Activated naive CD4-positive, alpha-beta T cell treated with anti-CD3 and anti-CD28 coated beads, Interleukin-2, amount 50 U/mL, for 24 hours (primary cell): Measurements from ENCODE around the gene PBLD.
"Not testable (repeated sequence)": the region's sequence is repeated elsewhere in the genome, so short reads cannot be mapped to it uniquely, and the experiment has no call there.

ENCODE experiments used
- H3K27ac Mint-ChIP-seq: one replicate; pipeline ENCODE4 v1.8.0; 2021; ENCODE audit warnings: mild to moderate bottlenecking, mixed read lengths
- H3K27me3 Mint-ChIP-seq: one replicate; pipeline ENCODE4 v1.8.0; 2021; ENCODE audit warnings: mixed read lengths
- H3K36me3 Mint-ChIP-seq: one replicate; pipeline ENCODE4 v1.8.0; 2021; ENCODE audit warnings: mixed read lengths
- H3K4me1 Mint-ChIP-seq: one replicate; pipeline ENCODE4 v1.8.0; 2021; ENCODE audit warnings: mixed read lengths
- H3K4me3 Mint-ChIP-seq: one replicate; pipeline ENCODE4 v1.8.0; 2021; ENCODE audit warnings: mild to moderate bottlenecking, mixed read lengths
- H3K9me3 Mint-ChIP-seq: one replicate; pipeline ENCODE4 v1.8.0; 2021; ENCODE audit warnings: mixed read lengths

The PBLD gene

GRCh38 chr10:68303849-68304412 is 28.8 kb downstream of the PBLD start:
- H3K27ac Mint-ChIP-seq = no peak overlapping the region
- no peaks in the 10 kb centered on the region for H3K27me3 Mint-ChIP-seq
- no peak overlapping the region for H3K4me3 Mint-ChIP-seq

DNA sequence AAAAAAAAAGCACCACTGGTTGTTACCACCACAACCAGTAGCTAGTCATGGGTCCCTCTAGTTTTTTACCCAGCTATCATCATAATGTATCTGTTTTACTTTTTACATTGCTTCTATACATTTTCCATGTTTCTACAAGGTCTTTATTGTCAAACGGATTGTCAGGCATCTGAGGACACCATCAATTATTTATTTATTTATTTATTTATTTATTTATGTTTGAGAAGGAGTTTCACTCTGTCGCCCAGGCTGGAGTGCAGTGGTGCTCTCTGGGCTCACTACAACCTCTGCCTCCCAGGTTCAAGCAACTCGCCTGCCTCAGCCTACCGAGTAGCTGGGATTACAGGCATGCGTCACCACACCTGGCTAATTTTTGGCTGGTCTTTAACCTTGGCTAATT is 29.9 kb downstream of the PBLD start:
- Mint-ChIP-seq H3K9me3 (no peaks in the 10 kb centered on the region), H3K27ac (no peak overlapping the region), H3K36me3 (no peaks in the 10 kb centered on the region), H3K4me1 (peaks cover 5% of the 10 kb centered on the region), H3K27me3 (no peaks in the 10 kb centered on the region), H3K4me3 (no peak overlapping the region)

More at GRCh38 chr10:68303849-68304412, 28.8 kb downstream of the PBLD start:
- Mint-ChIP-seq H3K9me3 (no peaks in the 10 kb centered on the region), H3K36me3 (no peaks in the 10 kb centered on the region), H3K4me1 (peaks cover 5% of the 10 kb centered on the region)

GRCh38 chr10:68302503-68302823 is 30.3 kb downstream of the PBLD start:
- Mint-ChIP-seq H3K27ac (no peak overlapping the region), H3K9me3 (no peaks in the 10 kb centered on the region), H3K4me3 (no peak overlapping the region), H3K36me3 (no peaks in the 10 kb centered on the region), H3K27me3 (no peaks in the 10 kb centered on the region), H3K4me1 (peaks cover 5% of the 10 kb centered on the region)

GRCh38 chr10:68301790-68302502 is 30.8 kb downstream of the PBLD start:
- no peaks in the 10 kb centered on the region for H3K9me3 Mint-ChIP-seq
- H3K36me3 Mint-ChIP-seq = no peaks in the 10 kb centered on the region
- H3K4me3 Mint-ChIP-seq = no peak overlapping the region
- no peaks in the 10 kb centered on the region for H3K27me3 Mint-ChIP-seq
- peaks cover 5% of the 10 kb centered on the region for H3K4me1 Mint-ChIP-seq
- no peak overlapping the region for H3K27ac Mint-ChIP-seq

DNA sequence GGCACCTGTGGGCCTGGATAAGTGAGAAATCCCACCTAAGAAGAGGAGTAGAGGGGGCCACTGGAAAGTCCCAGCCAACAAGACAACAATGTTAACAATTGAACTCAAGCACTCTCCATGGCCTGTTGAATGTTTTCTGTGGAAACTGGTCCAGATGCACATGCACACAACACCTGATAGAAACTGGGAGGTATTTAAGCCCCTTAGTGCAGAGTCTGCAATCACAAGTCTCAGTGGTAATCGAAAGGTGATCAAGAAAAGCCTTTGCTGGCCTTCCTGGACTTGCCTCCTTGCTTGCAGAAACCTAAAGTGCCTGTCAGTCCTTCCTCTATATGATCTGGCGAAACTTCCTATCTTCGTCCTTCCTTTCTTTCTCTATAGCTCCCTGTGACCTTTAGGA is 31.4 kb downstream of the PBLD start:
- H3K4me1 Mint-ChIP-seq = peaks cover 5% of the 10 kb centered on the region
- H3K4me3 Mint-ChIP-seq = no peak overlapping the region
- no peaks in the 10 kb centered on the region for H3K36me3 Mint-ChIP-seq
- H3K27ac Mint-ChIP-seq = no peak overlapping the region
- no peaks in the 10 kb centered on the region for H3K27me3 Mint-ChIP-seq
- no peaks in the 10 kb centered on the region for H3K9me3 Mint-ChIP-seq

DNA sequence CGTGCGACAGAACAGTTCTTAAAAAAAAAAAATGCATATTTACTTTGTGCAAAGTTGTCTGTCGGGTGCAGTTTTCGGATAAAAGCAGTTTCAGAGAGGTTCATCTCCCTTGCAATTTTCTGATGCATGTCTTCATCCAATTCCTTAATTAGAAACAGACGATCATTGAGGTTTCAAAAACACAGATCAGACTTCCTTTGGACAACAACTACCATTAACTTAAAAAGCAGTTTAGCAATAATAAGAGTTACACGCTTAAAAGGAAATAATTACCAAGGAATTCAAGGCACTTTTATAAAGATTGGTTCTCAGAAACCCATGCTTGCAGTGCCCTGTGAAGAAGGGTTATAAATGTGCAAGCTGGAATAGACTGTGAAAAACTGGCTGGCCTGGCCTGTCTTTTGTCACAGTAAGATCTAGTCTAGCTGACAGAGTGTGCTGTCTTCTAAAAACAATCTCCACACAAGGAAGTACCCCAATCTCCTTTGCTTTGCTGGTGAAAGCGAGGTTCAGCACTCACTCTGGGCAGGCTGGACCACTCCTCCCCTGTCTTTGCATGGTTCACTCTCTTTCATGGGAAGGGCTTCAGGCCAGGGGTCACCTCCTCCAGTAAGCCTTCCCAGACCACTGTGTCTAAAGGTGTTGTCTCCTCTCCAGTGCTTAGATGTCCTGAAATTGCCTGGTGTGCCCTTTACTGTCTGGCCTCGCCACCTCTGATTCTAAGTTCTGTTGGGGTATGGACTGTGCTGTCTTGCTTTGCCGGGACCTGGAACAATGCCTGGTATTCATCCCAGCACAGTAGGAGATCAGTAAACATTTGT is 35.7 kb downstream of the PBLD start:
- no peaks in the 10 kb centered on the region for H3K27me3 Mint-ChIP-seq

GRCh38 chr10:68290736-68291135 is 42.0 kb downstream of the PBLD start:
- Mint-ChIP-seq H3K36me3 (peaks cover 2% of the 10 kb centered on the region), H3K4me1 (no peaks in the 10 kb centered on the region), H3K27ac (no peak overlapping the region), H3K9me3 (no peaks in the 10 kb centered on the region), H3K27me3 (no peaks in the 10 kb centered on the region), H3K4me3 (no peak overlapping the region)

More for the DNA sequence above, 35.7 kb downstream of the PBLD start:
- H3K36me3 Mint-ChIP-seq = peaks cover 2% of the 10 kb centered on the region
- H3K27ac Mint-ChIP-seq = no peak overlapping the region
- H3K4me1 Mint-ChIP-seq = peaks cover 3% of the 10 kb centered on the region
- H3K9me3 Mint-ChIP-seq = no peaks in the 10 kb centered on the region
- H3K4me3 Mint-ChIP-seq = no peak overlapping the region

DNA sequence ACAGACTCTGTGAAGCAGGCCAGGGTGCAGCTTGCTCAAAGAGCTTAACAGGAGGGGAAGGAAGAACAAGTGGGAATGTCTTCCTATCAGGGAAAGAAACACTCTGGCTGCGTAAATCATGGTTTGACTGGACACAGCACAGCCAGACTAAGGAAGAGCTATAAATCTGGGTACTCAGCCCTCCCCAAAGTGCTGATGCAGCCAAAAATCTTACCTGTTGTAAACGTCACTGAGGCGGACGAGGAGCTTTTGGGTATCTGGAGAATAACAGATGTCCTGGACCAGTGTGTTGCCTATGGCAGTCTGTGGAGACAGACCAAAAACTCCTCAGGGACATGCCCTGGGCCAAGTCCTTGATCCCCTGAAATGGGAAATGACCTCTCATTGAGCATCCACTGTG is 44.0 kb downstream of the PBLD start:
- H3K4me3 Mint-ChIP-seq = no peak overlapping the region
- no peaks in the 10 kb centered on the region for H3K27me3 Mint-ChIP-seq
- H3K36me3 Mint-ChIP-seq = peaks cover 2% of the 10 kb centered on the region
- no peaks in the 10 kb centered on the region for H3K4me1 Mint-ChIP-seq
- no peak overlapping the region for H3K27ac Mint-ChIP-seq
- no peaks in the 10 kb centered on the region for H3K9me3 Mint-ChIP-seq

DNA sequence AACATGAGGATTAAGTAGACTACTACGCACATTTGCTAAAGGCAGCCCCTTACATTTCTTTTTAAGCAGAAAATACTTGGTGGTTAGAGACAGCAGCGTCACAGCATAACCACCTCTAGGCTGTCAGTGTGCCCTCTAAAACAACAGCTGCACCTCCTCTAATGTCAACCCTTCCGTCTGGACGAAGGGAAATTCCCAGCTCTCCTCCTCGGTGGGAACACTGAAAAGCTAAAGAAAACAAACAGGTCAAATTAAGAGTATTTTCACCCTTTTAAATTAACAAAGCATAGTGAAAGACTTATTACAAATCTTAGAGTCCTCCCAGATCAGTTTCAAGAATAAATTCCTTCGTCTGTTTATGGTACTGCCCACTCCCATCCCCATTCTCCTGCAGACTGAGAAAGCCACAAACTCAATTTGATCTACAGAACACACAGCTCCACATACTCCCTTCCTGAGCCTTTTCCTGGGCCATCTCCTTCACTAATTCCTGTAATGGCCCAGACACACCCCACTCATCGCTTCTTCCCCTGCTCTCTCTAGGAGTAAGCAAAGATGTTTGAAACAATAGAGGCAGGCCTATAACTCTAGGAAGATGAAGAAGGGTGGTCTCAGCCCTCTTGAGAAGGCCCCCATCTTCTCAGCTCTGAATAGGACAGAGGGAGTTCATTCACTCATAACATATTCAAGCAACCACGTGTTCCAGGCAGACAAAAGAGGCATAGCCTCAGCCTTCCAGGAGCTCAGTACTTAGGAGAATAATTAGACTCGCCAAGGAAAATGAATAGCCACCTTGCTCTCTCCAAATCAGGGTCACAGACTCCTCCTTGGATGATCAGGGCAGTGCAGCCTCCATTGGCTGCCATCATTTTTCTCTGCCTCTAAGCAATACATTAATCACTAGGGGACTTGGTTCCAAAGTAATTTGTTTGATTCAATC is 48.4 kb downstream of the PBLD start:
- no peaks in the 10 kb centered on the region for H3K36me3 Mint-ChIP-seq
- no peak overlapping the region for H3K4me3 Mint-ChIP-seq
- H3K4me1 Mint-ChIP-seq = peaks cover 6% of the 10 kb centered on the region
- no peaks in the 10 kb centered on the region for H3K9me3 Mint-ChIP-seq
- H3K27me3 Mint-ChIP-seq = no peaks in the 10 kb centered on the region
- no peak overlapping the region for H3K27ac Mint-ChIP-seq

DNA sequence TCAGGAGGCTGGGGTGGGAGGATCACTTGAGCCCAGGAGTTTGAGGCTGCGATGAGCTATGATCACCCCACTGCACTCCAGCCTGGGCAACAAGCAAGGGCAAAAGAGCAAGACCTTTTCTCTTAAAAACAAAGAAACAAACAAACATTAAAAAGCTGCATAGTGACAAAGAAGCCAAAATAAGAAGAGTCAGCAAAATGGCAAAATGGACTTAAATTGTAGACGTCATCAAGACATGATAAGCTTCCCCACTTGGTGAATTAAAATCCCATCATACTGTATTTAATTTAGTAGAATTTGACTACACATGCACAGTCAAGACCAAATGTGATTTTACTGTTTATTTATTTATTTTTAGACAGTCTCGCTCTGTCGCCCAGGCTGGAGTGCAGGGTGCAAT is 52.0 kb downstream of the PBLD start:
- peaks cover 7% of the 10 kb centered on the region for H3K36me3 Mint-ChIP-seq
- H3K4me3 Mint-ChIP-seq = no peak overlapping the region
- no peaks in the 10 kb centered on the region for H3K27me3 Mint-ChIP-seq
- H3K4me1 Mint-ChIP-seq = peaks cover 6% of the 10 kb centered on the region
- H3K9me3 Mint-ChIP-seq = peaks cover 8% of the 10 kb centered on the region
- H3K27ac Mint-ChIP-seq = no peak overlapping the region

GRCh38 chr10:68278906-68279753 is 53.6 kb downstream of the PBLD start:
- not testable (repeated sequence) for H3K9me3 Mint-ChIP-seq, H3K4me3 Mint-ChIP-seq, H3K4me1 Mint-ChIP-seq, H3K36me3 Mint-ChIP-seq, H3K27ac Mint-ChIP-seq, H3K27me3 Mint-ChIP-seq

DNA sequence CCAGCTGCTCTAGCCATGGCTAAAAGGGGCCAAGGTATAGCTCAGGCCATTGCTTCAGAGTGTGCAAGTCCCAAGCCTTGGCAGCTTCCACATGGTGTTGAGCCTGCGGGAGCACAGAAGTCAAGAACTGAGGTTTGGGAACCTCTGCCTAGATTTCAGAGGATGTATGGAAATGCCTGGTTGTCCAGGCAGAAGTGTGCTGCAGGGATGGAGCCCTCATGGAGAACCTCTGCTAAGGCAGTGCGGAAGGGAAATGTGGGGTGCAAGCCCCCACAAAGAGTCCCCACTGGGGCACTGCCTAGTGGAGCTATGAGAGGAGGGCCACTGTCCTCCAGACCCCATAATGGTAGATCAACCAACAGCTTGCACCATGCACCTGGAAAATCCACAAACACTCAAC is 54.9 kb downstream of the PBLD start:
- not testable (repeated sequence) for H3K4me3 Mint-ChIP-seq, H3K4me1 Mint-ChIP-seq, H3K36me3 Mint-ChIP-seq, H3K9me3 Mint-ChIP-seq, H3K27me3 Mint-ChIP-seq, H3K27ac Mint-ChIP-seq

DNA sequence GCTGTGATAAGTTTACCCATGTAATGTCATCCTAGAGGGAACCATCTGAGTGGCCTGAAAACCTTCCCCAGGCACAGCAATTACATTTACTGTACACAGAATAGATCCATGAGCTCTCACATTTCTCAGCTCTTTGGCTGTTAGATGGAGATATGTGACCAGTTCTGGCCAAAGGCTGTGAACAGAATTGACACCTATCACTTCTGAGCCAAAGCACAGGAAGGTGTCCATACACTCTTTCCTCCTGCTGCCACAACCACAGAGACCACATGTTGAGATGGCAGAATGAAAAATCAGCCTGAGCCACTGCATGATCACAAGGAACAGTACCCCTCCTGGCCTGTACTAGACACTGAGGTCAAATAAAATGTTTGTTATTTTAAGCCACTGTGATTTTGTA is 56.5 kb downstream of the PBLD start:
- Mint-ChIP-seq H3K27ac (no peak overlapping the region), H3K4me3 (no peak overlapping the region), H3K36me3 (peaks cover 7% of the 10 kb centered on the region), H3K27me3 (no peaks in the 10 kb centered on the region), H3K4me1 (no peaks in the 10 kb centered on the region), H3K9me3 (peaks cover 8% of the 10 kb centered on the region)

GRCh38 chr10:68275600-68276126 is 57.1 kb downstream of the PBLD start:
- no peak overlapping the region for H3K27ac Mint-ChIP-seq

More at GRCh38 chr10:68275600-68276126, 57.1 kb downstream of the PBLD start:
- Mint-ChIP-seq H3K36me3 (peaks cover 7% of the 10 kb centered on the region), H3K4me3 (no peak overlapping the region), H3K9me3 (peaks cover 8% of the 10 kb centered on the region), H3K4me1 (no peaks in the 10 kb centered on the region), H3K27me3 (no peaks in the 10 kb centered on the region)
